HG02759 (cell line): ENCODE results near the gene LYST.
A peak's percentile ranks its signal among the peaks of the same experiment; 100 is the strongest.
"Not testable (repeated sequence)": the region's sequence is repeated elsewhere in the genome, so short reads cannot be mapped to it uniquely, and the experiment has no call there.

ENCODE experiments used
- ATAC-seq: cut with Tn5 transposase; IDR thresholded peaks from one replicate; pipeline ENCODE4 v1.9.1; 2021; ENCODE audit warnings: mild to moderate bottlenecking, moderate library complexity; ENCODE audit not compliant: unreplicated experiment

Gene LYST

GRCh38 chr1:235821361-235821981 lies 45.2 kb downstream of the LYST start:
- no peak for ATAC-seq

GRCh38 chr1:235820061-235820460 lies 46.6 kb downstream of the LYST start:
- no peak for ATAC-seq

- ATAC-seq: no peak
Measured at GRCh38 chr1:235818632-235819136, 48.0 kb downstream of the LYST start.

GRCh38 chr1:235817101-235817728 lies 49.5 kb downstream of the LYST start:
- no peak for ATAC-seq

- ATAC-seq: no peak
Measured at GRCh38 chr1:235809688-235810397, 56.9 kb downstream of the LYST start.

GRCh38 chr1:235808223-235808622 lies 58.5 kb downstream of the LYST start:
- no peak for ATAC-seq

- ATAC-seq: no peak
Measured at GRCh38 chr1:235806123-235806522, 60.6 kb downstream of the LYST start.

- no peak for ATAC-seq
Measured at GRCh38 chr1:235802573-235803346, 63.9 kb downstream of the LYST start.

- ATAC-seq: no peak
Measured at GRCh38 chr1:235799264-235799663, 67.4 kb downstream of the LYST start.

- no peak for ATAC-seq
Measured at GRCh38 chr1:235791532-235792060, 75.1 kb downstream of the LYST start.

GRCh38 chr1:235790123-235790522 lies 76.6 kb downstream of the LYST start:
- no peak for ATAC-seq

GRCh38 chr1:235786227-235786898 lies 80.3 kb downstream of the LYST start:
- not testable (repeated sequence) for ATAC-seq

GRCh38 chr1:235784950-235785349 lies 81.8 kb downstream of the LYST start:
- no peak for ATAC-seq

GRCh38 chr1:235783148-235783776 lies 83.4 kb downstream of the LYST start:
- no peak for ATAC-seq

GRCh38 chr1:235782601-235783000 lies 84.1 kb downstream of the LYST start:
- ATAC-seq: no peak

GRCh38 chr1:235781807-235782206 lies 84.9 kb downstream of the LYST start:
- no peak for ATAC-seq

GRCh38 chr1:235779770-235780169 lies 86.9 kb downstream of the LYST start:
- ATAC-seq: no peak

- no peak for ATAC-seq
Measured at GRCh38 chr1:235776396-235776795, 90.3 kb downstream of the LYST start.

- ATAC-seq: no peak
Measured at GRCh38 chr1:235775246-235775860, 91.4 kb downstream of the LYST start.

GRCh38 chr1:235767795-235768194 lies 98.9 kb downstream of the LYST start:
- ATAC-seq: peak; percentile 84
